Occipital lobe (tissue), 3 donors: Measurements from ENCODE around the gene SYNPR. TPM values are rescaled to one million over a fixed set of nuclear protein-coding genes. Genes with fewer than 3 reads are reported as not detected.
"Not testable (repeated sequence)": the region's sequence is repeated elsewhere in the genome, so short reads cannot be mapped to it uniquely, and the experiment has no call there.

ENCODE experiments used
- DNase-seq: peaks from one replicate; lab custom pipeline; 2025; lab: John Stamatoyannopoulos, UW
- small RNA-seq: library from RNA; depleted of rRNA; stranded (forward); fragments of <200 nt; gene quantifications from one replicate; pipeline ENCODE3, GENCODE V24; 2014
- total RNA-seq: library from RNA; depleted of rRNA; stranded (reverse); fragments of >200 nt; gene quantifications from one replicate; pipeline ENCODE4 v1.2.3, GENCODE V29; 2014

SYNPR gene
- total RNA-seq, 1 donor from 2014 or later = 56.5 TPM

DNA sequence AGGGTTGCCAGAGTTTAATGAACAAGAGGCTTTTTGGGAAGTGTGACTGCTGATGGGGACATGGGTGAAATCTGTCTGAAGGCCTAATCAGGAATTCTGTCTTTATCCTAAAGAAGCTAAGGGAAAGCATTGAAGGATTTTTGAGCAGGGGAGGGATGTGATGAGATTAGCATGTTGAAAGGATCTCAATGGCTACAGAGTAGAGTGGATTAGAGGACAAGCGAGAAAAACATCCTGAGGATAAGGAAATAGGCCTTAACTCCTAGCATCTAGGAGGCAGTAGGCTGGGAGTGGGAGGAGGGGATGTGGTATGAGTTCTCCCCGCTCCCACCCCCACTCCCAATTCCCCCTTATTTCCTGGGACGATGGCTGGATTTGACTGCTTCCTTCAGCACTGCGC lies 339.3 kb downstream of the SYNPR start:
- DNase-seq = no peak

DNA sequence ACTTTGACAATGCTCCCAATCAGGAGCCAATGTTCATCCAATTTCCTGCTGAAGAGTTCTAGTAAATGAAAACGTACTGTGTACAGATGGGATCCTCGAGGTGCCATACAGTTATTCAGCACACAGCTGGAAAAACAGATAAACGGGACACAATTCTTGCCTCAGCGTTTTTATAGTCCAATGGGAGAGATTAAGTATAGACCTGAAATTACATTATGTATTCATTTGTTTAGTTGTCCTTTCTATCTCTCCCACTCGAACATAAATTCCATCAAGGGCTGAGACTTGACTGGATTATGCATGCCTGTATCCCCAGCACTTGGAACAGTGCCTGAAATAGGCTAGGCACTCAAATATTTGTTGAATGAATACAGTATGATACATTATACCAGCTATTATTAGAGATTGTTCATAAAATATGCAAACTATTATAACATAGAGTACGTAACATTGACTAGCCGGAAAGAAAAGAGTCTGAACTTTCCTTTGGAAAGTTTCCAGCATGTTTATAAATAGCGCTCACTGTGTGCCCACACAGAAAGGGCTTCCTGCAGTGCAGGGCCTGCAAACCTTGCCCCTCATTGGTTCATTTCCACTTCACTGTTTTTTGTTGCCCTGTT lies 346.9 kb downstream of the SYNPR start:
- no peak for DNase-seq

DNA sequence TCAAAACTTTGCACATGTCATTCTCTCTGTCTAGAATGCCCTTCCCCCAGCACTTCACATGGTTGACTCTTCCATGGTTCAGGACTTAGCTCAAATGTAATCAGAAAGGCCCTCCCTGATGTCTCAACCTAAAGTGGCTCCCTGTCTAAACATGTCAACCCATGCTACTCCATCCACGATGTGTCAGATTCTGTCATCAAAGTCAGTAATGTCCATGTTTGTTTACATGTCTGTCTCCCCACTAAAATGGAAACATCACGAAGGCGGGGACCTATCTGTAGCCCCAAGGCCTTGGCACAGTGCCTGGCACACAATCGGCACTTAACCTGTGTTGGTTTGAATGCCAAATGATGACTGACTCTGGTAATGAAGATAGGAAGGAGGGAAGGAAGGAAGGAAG lies 353.6 kb downstream of the SYNPR start:
- DNase-seq = no peak

DNA sequence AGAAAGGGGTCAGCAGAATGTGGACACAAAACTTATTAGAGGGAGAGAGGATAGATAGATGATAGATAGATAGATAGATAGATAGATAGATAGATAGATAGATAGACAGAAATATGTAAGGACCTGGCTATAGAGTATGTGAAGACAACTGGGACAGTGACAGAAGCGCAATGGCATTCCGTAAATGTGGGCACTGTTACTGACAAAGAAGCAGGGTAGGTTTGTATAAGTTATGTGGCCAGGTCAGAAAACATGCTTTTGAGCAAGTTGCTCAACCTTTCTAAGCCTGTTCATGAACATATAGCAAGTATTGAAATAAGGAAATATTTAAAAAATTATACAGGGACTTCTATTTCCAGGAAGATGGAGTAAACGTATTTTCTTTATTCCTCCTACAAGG lies 357.1 kb downstream of the SYNPR start:
- DNase-seq = no peak

DNA sequence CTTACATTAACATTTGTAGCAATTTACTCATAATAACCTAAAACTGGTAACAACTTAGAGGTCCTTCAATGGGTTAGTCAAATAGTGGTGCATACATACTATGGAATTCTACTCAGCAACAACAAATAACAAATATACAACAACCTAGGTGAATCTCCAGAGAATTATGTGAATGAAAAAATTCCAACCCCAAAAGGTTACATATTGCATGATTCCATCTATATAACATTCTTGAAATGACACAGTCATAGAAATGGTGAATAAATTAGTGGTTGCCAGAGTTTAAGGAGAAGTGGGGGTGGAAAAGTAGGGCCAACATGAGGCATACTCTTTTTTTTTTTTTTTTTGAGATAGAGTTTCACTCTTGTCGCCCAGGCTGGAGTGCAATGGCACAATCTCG lies 361.7 kb downstream of the SYNPR start:
- DNase-seq = no peak

DNA sequence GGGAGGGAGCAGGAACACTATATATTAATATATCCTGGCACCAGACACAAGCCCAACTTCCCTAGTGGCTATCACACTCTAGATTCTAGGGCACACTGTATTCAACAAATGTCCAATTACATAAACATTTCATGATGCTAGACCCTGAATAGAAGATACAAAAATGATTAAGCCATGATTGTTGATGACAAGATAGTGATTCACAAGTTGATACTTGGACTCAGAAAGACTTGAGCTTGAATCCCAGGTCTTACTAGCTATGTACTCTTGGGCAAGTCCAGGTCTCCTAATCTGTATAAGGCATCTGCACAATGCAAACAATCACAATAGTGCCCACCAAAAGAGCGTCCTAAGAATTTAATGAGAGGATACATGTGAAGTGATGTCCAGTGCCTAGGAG lies 364.4 kb downstream of the SYNPR start:
- DNase-seq = no peak

DNA sequence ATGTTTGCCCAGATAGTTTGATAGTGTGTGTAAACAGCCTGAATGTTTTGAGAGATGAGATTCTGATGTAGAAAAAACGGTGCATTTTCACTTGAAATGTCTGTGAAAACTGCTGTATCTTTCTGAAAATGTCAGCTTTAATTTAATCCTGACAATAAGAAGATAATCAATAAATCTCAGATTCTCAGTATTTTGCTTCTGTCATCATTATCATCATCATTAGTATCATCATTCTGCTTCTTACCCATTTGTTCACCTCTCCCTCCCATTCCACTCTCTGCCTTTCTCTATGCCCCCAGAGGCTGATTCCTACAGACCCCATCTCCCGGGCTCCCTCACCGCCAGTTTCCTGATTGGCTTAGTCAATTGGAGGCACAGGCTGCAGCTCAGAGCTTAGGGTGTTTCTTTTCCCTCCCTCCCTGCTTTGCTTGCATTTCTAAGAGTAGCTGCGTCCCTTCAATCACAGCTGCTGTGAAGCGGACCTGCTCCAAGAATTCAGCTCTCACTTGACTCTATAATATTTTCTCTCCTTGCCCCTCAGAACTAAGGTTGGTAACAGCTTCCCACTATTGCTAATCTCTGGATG lies 366.2 kb downstream of the SYNPR start:
- DNase-seq = no peak

DNA sequence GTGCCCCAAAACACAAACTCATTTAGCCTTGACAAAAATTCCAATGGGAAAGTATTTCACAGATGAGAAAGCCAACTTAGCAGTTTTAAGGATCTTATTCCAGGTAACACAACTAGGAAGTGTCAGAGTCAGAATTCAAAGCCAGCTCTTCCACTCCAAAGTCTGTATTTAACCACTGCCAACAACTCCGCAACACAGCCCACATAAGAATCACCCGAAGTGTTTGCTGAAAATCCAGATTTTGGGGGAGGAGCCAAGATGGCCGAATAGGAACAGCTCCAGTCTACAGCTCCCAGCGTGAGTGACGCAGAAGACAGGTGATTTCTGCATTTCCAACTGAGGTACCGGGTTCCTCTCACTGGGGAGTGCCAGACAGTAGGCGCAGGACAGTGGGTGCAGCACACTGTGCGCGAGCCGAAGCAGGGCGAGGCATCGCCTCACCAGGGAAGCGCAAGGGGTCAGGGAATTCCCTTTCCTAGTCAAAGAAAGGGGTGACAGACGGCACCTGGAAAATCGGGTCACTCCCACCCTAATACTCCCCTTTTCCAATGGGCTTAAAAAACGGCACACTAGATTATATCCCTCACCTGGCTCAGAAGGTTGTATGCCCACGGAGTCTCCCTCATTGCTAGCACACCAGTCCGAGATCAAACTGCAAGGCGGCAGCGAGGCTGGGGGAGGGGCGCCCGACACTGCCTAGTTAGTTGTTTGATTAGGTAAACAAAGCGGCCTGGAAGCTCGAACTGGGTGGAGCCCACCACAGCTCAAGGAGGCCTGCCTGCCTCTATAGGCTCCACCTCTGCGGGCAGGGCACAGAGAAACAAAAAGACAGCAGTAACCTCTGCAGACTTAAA lies 367.0 kb downstream of the SYNPR start:
- not testable (repeated sequence) for DNase-seq

DNA sequence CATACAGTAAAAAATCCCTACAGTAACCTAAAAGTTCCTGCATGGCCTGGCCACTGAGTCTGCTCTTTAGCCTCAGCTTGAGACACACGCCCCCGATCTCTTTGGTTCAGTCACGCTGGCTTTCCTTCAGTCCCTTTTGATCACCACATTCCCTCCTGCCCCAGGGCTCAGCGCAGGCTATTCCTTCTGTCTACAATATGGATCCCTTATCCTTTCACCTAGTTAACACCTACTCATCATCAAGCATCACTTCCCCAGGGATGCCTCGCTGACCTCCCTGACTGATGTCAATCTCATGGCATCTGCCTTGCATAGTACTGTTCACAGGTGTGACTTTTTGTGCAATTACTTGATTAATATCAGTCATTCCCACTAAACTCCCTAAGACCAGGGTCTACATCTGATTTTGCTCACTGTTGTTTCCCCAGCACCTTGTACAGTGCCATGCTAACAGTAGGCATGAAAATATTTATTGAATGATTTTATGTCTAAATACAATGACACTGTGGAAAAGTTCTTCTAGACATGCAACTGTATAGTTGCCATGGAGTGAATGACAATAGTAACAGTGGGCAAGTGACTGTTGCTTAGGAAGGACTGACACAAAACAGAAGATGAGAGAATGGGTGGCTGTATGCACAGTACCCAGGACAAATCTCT lies 374.1 kb downstream of the SYNPR start, which contains the start of gene SNTN:
Gene SNTN (plus strand): TSS at position 610 of the 660 bp plus-strand sequence. CDS start 13 bp downstream, at position 623.
- DNase-seq = no peak

DNA sequence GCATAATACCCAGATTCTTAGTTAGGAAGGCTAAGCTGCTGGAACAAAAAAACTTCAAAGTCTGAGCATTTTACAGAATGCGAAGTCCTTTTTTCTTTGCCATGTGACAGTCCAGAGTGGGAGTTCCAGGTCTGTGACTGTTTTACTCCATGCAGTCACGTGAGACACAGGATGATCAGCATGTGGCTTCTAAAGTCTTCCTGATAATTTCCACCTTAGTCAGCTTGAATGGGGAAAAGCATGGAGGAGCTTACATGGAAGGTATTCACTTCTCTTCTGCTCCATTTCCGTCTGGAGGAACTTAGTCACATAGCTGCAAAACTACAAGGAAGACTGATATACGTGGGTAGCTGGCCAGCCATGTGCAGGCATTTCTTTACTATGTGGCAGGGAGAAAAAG lies 376.1 kb downstream of the SYNPR start:
- DNase-seq = no peak

DNA sequence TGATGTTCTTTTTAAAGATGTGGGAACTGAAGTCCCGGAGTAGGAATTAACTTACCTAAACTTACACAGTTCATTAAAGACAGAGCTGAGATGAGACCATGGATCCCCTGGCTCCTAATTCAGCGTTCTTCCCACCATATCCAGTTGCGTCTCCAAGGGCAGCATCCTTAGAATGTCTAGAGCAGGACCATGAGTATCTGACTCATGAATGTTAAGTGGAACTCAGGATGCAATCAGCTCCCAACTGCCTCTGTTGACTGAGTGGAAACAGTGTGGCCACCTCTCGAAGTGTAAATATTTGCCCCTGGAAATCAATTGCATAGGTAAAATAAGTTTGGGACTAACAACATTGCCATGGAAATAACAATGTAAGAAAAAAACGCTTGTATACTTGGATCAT lies 376.8 kb downstream of the SYNPR start:
- DNase-seq = no peak

DNA sequence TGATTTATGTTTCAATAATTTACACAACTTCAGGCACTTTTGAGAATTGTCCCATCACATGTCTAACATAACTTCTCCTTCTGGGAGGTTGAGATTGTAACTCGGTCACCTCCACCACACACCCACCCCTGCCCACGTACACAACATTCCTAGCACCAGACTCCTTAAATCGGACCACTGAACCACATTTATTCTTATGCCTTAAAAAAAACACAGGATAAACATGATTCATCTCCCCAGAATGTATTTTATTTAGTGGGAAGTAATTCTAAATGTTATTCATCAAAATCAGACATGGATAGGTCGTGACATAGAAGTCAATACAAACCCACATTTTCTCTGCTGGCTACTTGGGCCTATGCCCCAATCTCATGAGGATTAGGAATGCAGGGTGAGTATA lies 377.4 kb downstream of the SYNPR start:
- no peak for DNase-seq

DNA sequence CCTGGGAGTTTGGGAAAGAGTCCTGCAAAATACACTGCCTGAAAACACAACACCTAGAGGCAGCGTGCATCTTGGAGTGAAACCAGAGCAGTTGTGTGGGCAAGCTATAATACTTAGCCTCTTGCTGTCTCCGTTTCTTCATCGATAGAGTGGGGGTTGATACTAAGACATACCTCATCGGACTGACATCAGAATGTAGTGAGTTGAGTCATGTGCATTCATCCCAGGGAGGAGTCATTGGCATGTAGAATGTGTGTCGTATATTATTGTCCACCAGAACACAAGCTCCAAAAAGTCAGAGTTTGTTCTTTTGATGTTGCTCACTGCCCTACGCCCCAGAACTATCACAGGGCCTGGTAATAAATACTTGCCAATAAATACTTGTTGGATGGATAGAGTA lies 378.7 kb downstream of the SYNPR start:
- no peak for DNase-seq

DNA sequence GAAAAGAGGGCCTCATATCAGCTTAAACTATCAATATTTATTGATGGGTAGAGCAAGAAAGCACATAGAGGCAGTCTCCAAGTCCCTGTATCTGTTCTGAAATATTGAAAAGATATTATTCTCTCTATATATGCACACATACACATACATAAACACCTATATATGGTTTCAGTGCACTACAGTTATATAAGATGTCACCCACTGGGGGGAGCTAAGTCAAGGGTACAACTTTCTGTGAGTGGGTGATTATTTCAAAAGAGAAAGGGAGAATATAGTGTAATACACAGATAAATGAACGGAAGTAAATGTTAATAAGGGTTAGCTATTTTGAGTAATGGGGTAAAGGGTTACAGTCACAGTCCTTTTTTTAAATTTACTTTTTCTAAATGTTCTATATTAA lies 383.1 kb downstream of the SYNPR start:
- no peak for DNase-seq

DNA sequence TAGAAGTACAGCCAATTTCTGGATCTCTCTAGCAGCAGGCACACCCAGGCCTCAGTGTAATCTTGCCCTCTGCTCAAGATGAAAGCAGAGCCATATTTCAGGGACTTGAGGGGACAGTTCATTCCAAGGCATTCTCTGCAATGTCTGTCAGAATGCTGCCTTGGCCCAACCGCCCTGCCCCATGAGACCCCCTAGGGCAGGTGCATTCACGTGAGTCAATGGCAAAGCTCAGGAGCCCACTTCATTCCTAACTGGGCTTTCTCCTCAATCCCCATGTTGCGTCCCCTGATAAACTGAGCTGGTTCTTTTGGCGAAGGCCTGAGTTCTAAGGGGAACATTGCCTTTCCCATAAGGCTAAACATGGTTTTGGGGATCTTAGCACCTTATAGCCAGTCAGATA lies 383.9 kb downstream of the SYNPR start:
- DNase-seq = no peak

DNA sequence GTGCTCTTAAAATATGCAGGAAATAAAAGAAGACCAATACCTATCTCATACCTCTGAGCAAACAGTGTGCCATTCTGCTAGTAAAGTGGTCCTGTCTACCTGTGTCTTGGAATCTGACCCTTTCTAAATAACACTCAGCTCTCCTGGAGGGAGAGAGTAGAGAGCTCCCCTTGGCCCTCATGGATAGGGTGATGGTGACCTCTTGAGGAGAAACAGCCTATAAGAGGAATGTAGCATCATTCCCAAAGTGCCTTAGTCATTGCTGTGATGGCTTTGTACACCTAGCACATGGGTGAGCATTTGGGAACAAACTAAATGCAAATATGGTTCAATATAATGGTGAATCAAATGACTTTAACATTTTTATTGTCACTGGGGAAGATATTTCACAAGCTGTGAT lies 384.4 kb downstream of the SYNPR start:
- DNase-seq = no peak

Small RNA genes within 50 kb of the gene (small RNA-seq; reads per million reads assigned to genes)
- gene RNA5SP134 = not detected
